Skeletal muscle satellite cell (primary cell): ENCODE results near the gene SPRED3.

Experiments used
- H3K27me3 ChIP-seq: 2 replicates; pipeline ENCODE4 v1.7.0; 2013; ENCODE audit warnings: low read length; ENCODE audit not compliant: control insufficient read depth, insufficient read depth
- H3K36me3 ChIP-seq: 2 replicates; pipeline ENCODE4 v1.7.0; 2013; ENCODE audit warnings: mild to moderate bottlenecking, control low read depth, low read length; ENCODE audit not compliant: insufficient read depth
- H3K4me1 ChIP-seq: 2 replicates; pipeline ENCODE4 v1.7.0; 2013; ENCODE audit warnings: low read length; ENCODE audit not compliant: control insufficient read depth, insufficient read depth
- H3K4me2 ChIP-seq: 2 replicates; pipeline ENCODE4 v1.7.0; 2013; ENCODE audit warnings: mild to moderate bottlenecking, low read length
- H3K4me3 ChIP-seq: 2 replicates; pipeline ENCODE4 v1.7.0; 2013; ENCODE audit warnings: low read length
- H3K9ac ChIP-seq: 2 replicates; pipeline ENCODE4 v1.7.0; 2013; ENCODE audit warnings: mild to moderate bottlenecking, low read depth, low read length, moderate library complexity
- H3K9me3 ChIP-seq: replicated peaks from 2 replicates; pipeline ENCODE4 v1.7.0; 2013; ENCODE audit warnings: mild to moderate bottlenecking, control low read depth, low read length

Gene SPRED3

GRCh38 chr19:38443458-38443999, 55.0 kb downstream of the SPRED3 start:
- no peak overlapping the region for H3K4me3 ChIP-seq
- H3K4me1 ChIP-seq, result no peaks in the 10 kb centered on the region
- no peak overlapping the region for H3K9ac ChIP-seq
- H3K27me3 ChIP-seq, result peaks cover 3% of the 10 kb centered on the region
- H3K36me3 ChIP-seq, result no peaks in the 10 kb centered on the region
- H3K4me2 ChIP-seq, result no peak overlapping the region
- H3K9me3 ChIP-seq, result no peaks in the 10 kb centered on the region

- H3K4me1 ChIP-seq, result no peaks in the 10 kb centered on the region
- H3K9me3 ChIP-seq, result no peaks in the 10 kb centered on the region
- H3K4me3 ChIP-seq, result no peak overlapping the region
- H3K36me3 ChIP-seq, result no peaks in the 10 kb centered on the region
- H3K9ac ChIP-seq, result no peak overlapping the region
- peaks cover 3% of the 10 kb centered on the region for H3K27me3 ChIP-seq
- H3K4me2 ChIP-seq, result no peak overlapping the region
Measured at GRCh38 chr19:38444026-38444425, 55.5 kb downstream of the SPRED3 start.

GRCh38 chr19:38445362-38445761, 56.9 kb downstream of the SPRED3 start:
- Histone ChIP-seq H3K9ac (no peak overlapping the region), H3K27me3 (peaks cover 3% of the 10 kb centered on the region), H3K4me3 (no peak overlapping the region), H3K4me1 (no peaks in the 10 kb centered on the region), H3K9me3 (no peaks in the 10 kb centered on the region), H3K36me3 (no peaks in the 10 kb centered on the region), H3K4me2 (no peak overlapping the region)

- Histone ChIP-seq H3K36me3 (no peaks in the 10 kb centered on the region), H3K27me3 (peaks cover 3% of the 10 kb centered on the region), H3K4me2 (no peak overlapping the region), H3K9me3 (no peaks in the 10 kb centered on the region), H3K9ac (no peak overlapping the region), H3K4me3 (no peak overlapping the region), H3K4me1 (no peaks in the 10 kb centered on the region)
Measured at GRCh38 chr19:38448225-38448624, 59.7 kb downstream of the SPRED3 start.
